IPS-NIHi7 (cell line): ENCODE results near the gene LY86.
"Not testable (repeated sequence)": the region's sequence is repeated elsewhere in the genome, so short reads cannot be mapped to it uniquely, and the experiment has no call there.

Experiments
- DNase-seq: peaks from one replicate; pipeline ENCODE4 v3.0.0; 2012; ENCODE audit warnings: mixed read lengths; ENCODE audit errors: extremely low spot score

The LY86 gene

GRCh38 chr6:6596529-6597328 is 8.2 kb downstream of the LY86 start:
- DNase-seq, result no peak

- no peak for DNase-seq
Measured at GRCh38 chr6:6597682-6598081, 9.2 kb downstream of the LY86 start.

GRCh38 chr6:6599468-6599873 is 11.0 kb downstream of the LY86 start:
- no peak for DNase-seq

GRCh38 chr6:6600875-6601274 is 12.4 kb downstream of the LY86 start:
- no peak for DNase-seq

GRCh38 chr6:6602262-6602661 is 13.7 kb downstream of the LY86 start:
- DNase-seq, result no peak

- DNase-seq, result no peak
Measured at GRCh38 chr6:6603317-6603716, 14.8 kb downstream of the LY86 start.

- no peak for DNase-seq
Measured at GRCh38 chr6:6604015-6604414, 15.5 kb downstream of the LY86 start.

GRCh38 chr6:6604566-6604965 is 16.0 kb downstream of the LY86 start:
- no peak for DNase-seq

GRCh38 chr6:6605873-6606272 is 17.4 kb downstream of the LY86 start:
- DNase-seq, result no peak

GRCh38 chr6:6606391-6607030 is 18.0 kb downstream of the LY86 start:
- DNase-seq, result not testable (repeated sequence)

GRCh38 chr6:6609450-6609849 is 20.9 kb downstream of the LY86 start:
- DNase-seq, result no peak

GRCh38 chr6:6610031-6610591 is 21.6 kb downstream of the LY86 start:
- no peak for DNase-seq

- no peak for DNase-seq
Measured at GRCh38 chr6:6611486-6611885, 23.0 kb downstream of the LY86 start.

- no peak for DNase-seq
Measured at GRCh38 chr6:6612308-6612707, 23.8 kb downstream of the LY86 start.

- not testable (repeated sequence) for DNase-seq
Measured at GRCh38 chr6:6613103-6613718, 24.7 kb downstream of the LY86 start.

GRCh38 chr6:6614096-6614982 is 25.8 kb downstream of the LY86 start:
- no peak for DNase-seq

GRCh38 chr6:6614983-6615349 is 26.4 kb downstream of the LY86 start:
- no peak for DNase-seq

- DNase-seq, result no peak
Measured at GRCh38 chr6:6616656-6617055, 28.1 kb downstream of the LY86 start.

GRCh38 chr6:6619021-6619794 is 30.7 kb downstream of the LY86 start:
- no peak for DNase-seq

GRCh38 chr6:6620766-6621425 is 32.4 kb downstream of the LY86 start:
- no peak for DNase-seq
